NCI-H2196 treated with DMSO at 0.1 percent for 48 hours (cell line): ENCODE data around the gene DNAJB13.
A peak's percentile ranks its signal among the peaks of the same experiment; 100 is the strongest.

Experiments
- DNase-seq: peaks from one replicate; lab custom pipeline; 2025; ENCODE audit not compliant: unreplicated experiment; lab: John Stamatoyannopoulos, UW

DNAJB13 gene

GRCh38 chr11:73998846-73999575 is 48.2 kb downstream of the DNAJB13 start:
- no peak for DNase-seq

- no peak for DNase-seq
Observed at GRCh38 chr11:73999581-74000306, 48.9 kb downstream of the DNAJB13 start.

GRCh38 chr11:74000307-74001133 is 49.7 kb downstream of the DNAJB13 start:
- DNase-seq = no peak

- no peak for DNase-seq
Observed at GRCh38 chr11:74001822-74002286, 51.0 kb downstream of the DNAJB13 start.

- no peak for DNase-seq
Observed at GRCh38 chr11:74002832-74003231, 52.0 kb downstream of the DNAJB13 start.

GRCh38 chr11:74004046-74004695 is 53.3 kb downstream of the DNAJB13 start:
- DNase-seq = no peak

- DNase-seq = no peak
Observed at GRCh38 chr11:74004759-74005615, 54.2 kb downstream of the DNAJB13 start.

GRCh38 chr11:74005721-74006517 is 55.1 kb downstream of the DNAJB13 start:
- no peak for DNase-seq

GRCh38 chr11:74006743-74007304 is 56.0 kb downstream of the DNAJB13 start:
- no peak for DNase-seq

GRCh38 chr11:74007691-74008372 is 57.0 kb downstream of the DNAJB13 start:
- DNase-seq = no peak

GRCh38 chr11:74008373-74009229 is 57.8 kb downstream of the DNAJB13 start, which contains the start of gene UCP3:
TSS of gene UCP3 (minus strand) at chr11:74009085. CDS start at chr11:74007042, 2,043 bp downstream.
- DNase-seq = peak; percentile 34

- no peak for DNase-seq
Observed at GRCh38 chr11:74009230-74009547, 58.4 kb downstream of the DNAJB13 start.

GRCh38 chr11:74009675-74010305 is 59.0 kb downstream of the DNAJB13 start:
- DNase-seq = no peak

GRCh38 chr11:74010306-74011300 is 59.8 kb downstream of the DNAJB13 start:
- DNase-seq = no peak

GRCh38 chr11:74011360-74012073 is 60.7 kb downstream of the DNAJB13 start:
- no peak for DNase-seq
